ENCODE results near the gene ZIC4.

DNA sequence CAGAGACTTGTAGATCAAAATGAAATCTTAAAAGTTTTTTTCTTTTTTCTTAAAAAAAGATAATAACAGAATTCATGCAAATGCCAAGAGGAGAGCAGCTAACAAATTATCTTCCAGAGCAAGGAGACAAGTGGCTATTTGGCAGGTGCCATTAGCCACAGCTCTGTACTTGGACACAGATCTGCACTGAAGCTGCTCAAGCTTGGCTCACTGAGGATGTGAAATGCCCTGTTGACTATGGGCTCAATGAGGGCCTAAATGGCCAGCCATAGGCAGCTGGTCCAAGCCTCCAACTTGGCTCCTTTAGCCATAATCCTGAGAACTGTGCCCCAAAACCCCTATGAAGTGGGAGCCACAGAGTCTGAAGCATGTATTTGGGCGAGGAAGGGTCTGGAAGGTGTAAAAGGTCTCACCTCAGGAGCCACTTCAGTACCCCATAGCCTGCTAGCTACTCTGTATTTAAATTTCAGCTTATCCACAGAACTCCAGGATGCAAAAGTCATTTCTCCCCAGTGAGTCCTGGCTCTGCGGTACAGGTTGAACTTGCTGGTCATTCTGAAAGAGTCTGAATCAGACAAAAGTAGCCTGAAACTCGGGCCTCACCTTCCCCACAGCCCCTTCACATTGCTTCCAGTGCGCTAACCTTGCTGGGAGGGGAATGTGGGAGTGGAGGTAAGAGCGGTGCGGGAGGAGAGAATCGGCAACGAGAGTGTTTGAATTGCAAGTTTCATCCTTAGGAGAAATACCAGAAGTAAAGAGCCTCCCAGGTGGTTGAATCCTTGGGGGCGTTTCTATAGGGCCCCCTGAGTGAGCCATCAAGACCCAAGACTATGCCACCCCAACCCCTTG is 48.0 kb downstream of the ZIC4 start:
- no peak for TF ChIP-seq POLR2A (IDR thresholded peaks at IDR 0.05)
- TF ChIP-seq, protein P1, sequence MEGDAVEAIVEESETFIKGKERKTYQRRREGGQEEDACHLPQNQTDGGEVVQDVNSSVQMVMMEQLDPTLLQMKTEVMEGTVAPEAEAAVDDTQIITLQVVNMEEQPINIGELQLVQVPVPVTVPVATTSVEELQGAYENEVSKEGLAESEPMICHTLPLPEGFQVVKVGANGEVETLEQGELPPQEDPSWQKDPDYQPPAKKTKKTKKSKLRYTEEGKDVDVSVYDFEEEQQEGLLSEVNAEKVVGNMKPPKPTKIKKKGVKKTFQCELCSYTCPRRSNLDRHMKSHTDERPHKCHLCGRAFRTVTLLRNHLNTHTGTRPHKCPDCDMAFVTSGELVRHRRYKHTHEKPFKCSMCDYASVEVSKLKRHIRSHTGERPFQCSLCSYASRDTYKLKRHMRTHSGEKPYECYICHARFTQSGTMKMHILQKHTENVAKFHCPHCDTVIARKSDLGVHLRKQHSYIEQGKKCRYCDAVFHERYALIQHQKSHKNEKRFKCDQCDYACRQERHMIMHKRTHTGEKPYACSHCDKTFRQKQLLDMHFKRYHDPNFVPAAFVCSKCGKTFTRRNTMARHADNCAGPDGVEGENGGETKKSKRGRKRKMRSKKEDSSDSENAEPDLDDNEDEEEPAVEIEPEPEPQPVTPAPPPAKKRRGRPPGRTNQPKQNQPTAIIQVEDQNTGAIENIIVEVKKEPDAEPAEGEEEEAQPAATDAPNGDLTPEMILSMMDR (IDR thresholded peaks at IDR 0.05 in 8 of 11, conservative IDR thresholded peaks at IDR 0.05 in 3 of 11), result no peak
